PC-3 (cell line): ENCODE data around the gene PTPRR. TPM values are rescaled to one million over a fixed set of nuclear protein-coding genes. Genes with fewer than 3 reads are reported as not detected.

Experiments used
- ATAC-seq: fragments of 200-7000 bp; cut with Tn5 transposase; 2 replicates; pipeline ENCODE4 v1.9.1; 2020; ENCODE audit warnings: mild to moderate bottlenecking, moderate library complexity
- BruUV-seq: library from RNA; stranded (reverse); fragments of 400-500 nt; replicated peaks from 2 replicates; lab custom pipeline; 2021; lab: Mats Ljungman, UMichigan
- CTCF ChIA-PET: fragments of 300-600 bp; sonication (Branson Sonifier 250); formaldehyde crosslinking; loops from one replicate; lab custom pipeline; 2022; ENCODE audit warnings: antibody characterized with exemption; lab: Charles Lee
- POLR2A ChIA-PET: fragments of 300-600 bp; sonication (Branson Sonifier 250); formaldehyde crosslinking; loops from one replicate; lab custom pipeline; 2022; ENCODE audit warnings: antibody characterized with exemption; ENCODE audit not compliant: unreplicated experiment; lab: Charles Lee
- DNase-seq: peaks from one replicate; pipeline ENCODE4 v3.0.0-alpha.2; 2015
- H2AFZ ChIP-seq: fragments of 300-600 bp; sonication (generic); 2 replicates; pipeline ENCODE4 v1.6.0; 2016; ENCODE audit warnings: antibody characterized with exemption, low read length
- H3F3A ChIP-seq: fragments of 300-600 bp; sonication (generic); one replicate; pipeline ENCODE4 v1.6.0; 2017; ENCODE audit warnings: antibody characterized with exemption, low read length, control low read depth, mild to moderate bottlenecking; ENCODE audit not compliant: unreplicated experiment
- H3K27ac ChIP-seq: fragments of 300-600 bp; sonication (generic); 2 replicates; pipeline ENCODE4 v1.5.1; 2016; ENCODE audit warnings: mild to moderate bottlenecking, low read length
- H3K27me3 ChIP-seq: fragments of 300-600 bp; sonication (generic); 2 replicates; pipeline ENCODE4 v1.6.1; 2016; ENCODE audit warnings: low read length, mixed read lengths
- H3K36me3 ChIP-seq: fragments of 300-600 bp; sonication (generic); 2 replicates; pipeline ENCODE4 v1.6.1; 2016; ENCODE audit warnings: low read depth, mixed run types, low read length, mixed read lengths
- H3K4me1 ChIP-seq: fragments of 300-600 bp; sonication (generic); 2 replicates; pipeline ENCODE4 v1.5.1; 2016; ENCODE audit warnings: low read length; ENCODE audit not compliant: insufficient read depth
- H3K4me2 ChIP-seq: fragments of 300-600 bp; sonication (generic); 2 replicates; pipeline ENCODE4 v1.6.0; 2016; ENCODE audit warnings: low read length
- H3K4me3 ChIP-seq: fragments of 300-600 bp; sonication (generic); 2 replicates; pipeline ENCODE4 v1.5.1; 2016; ENCODE audit warnings: mild to moderate bottlenecking, low read length, mixed read lengths
- H3K79me2 ChIP-seq: fragments of 300-600 bp; sonication (generic); 2 replicates; pipeline ENCODE4 v1.6.1; 2017; ENCODE audit warnings: low read length, mixed read lengths
- H3K9ac ChIP-seq: fragments of 300-600 bp; sonication (generic); 2 replicates; pipeline ENCODE4 v1.6.0; 2016; ENCODE audit warnings: mild to moderate bottlenecking, low read length
- H3K9me2 ChIP-seq: fragments of 300-600 bp; sonication (generic); replicated peaks from 2 replicates; pipeline ENCODE4 v1.6.1; 2016; ENCODE audit warnings: mixed run types, low read length, mixed read lengths
- H3K9me3 ChIP-seq: fragments of 300-600 bp; sonication (generic); 2 replicates; pipeline ENCODE4 v1.6.1; 2016; ENCODE audit warnings: low read length, mixed read lengths
- H4K20me1 ChIP-seq: fragments of 300-600 bp; sonication (generic); 2 replicates; pipeline ENCODE4 v1.6.1; 2016; ENCODE audit warnings: low read length, mixed read lengths
- CTCF ChIP-seq: fragments of 300-600 bp; sonication (generic); conservative IDR thresholded peaks from 2 replicates; pipeline ENCODE4 v1.5.1; 2017; ENCODE audit warnings: antibody characterized with exemption, low read depth, mild to moderate bottlenecking, low read length
- EZH2 ChIP-seq: fragments of 300-600 bp; sonication (generic); IDR thresholded peaks from one replicate; pipeline ENCODE4 v1.6.1; 2017; ENCODE audit warnings: antibody characterized with exemption, mild to moderate bottlenecking, low read length; ENCODE audit not compliant: unreplicated experiment
- EZH2phosphoT487 ChIP-seq: fragments of 300-600 bp; sonication (generic); IDR thresholded peaks from 2 replicates; pipeline ENCODE4 v1.6.1; 2018; ENCODE audit warnings: mild to moderate bottlenecking, antibody characterized with exemption, low read length, borderline replicate concordance
- intact Hi-C: fragments of 100-400 bp; cut with micrococcal nuclease; formaldehyde crosslinking; loops from 2 replicates; pipeline ENCODE4 v1.9.0; 2023
- total RNA-seq: library from RNA; depleted of rRNA; stranded (reverse); fragments of >200 nt; gene quantifications from 2 replicates; pipeline ENCODE4 v1.2.3, GENCODE V29; 2014

The PTPRR gene
- total RNA-seq, 1 experiment from 2014 or later: 3.1 TPM

GRCh38 chr12:70784042-70784668 lies 136.4 kb downstream of the PTPRR start:
- no peak overlapping the region for H3K9ac ChIP-seq
- no peak overlapping the region for H3K27ac ChIP-seq
- H3K4me2 ChIP-seq: no peak overlapping the region
- POLR2A ChIA-PET: interaction anchor here (0.7 kb wide), 1 partner anchor 9 kb away, joined by 3 read pairs; no protein-coding TSS in a partner anchor
- no peaks in the 10 kb centered on the region for H3K36me3 ChIP-seq
- ATAC-seq (no peak), DNase-seq (no peak)
- no peaks in the 10 kb centered on the region for H3K4me1 ChIP-seq
- intact Hi-C loops: no loop called here
- no TSS peak for BruUV-seq
- H3K27me3 ChIP-seq: no peaks in the 10 kb centered on the region
- H3K9me2 ChIP-seq: no peaks in the 10 kb centered on the region
- CTCF ChIA-PET: no interaction called here
- no peaks in the 10 kb centered on the region for H4K20me1 ChIP-seq
- no peak overlapping the region for H3K4me3 ChIP-seq
- H3F3A ChIP-seq: no peaks in the 10 kb centered on the region
- H3K79me2 ChIP-seq: no peaks in the 10 kb centered on the region
- H3K9me3 ChIP-seq: no peaks in the 10 kb centered on the region
- H2AFZ ChIP-seq: no peak overlapping the region
- TF ChIP-seq EZH2 (no peak), EZH2phosphoT487 (no peak), CTCF (no peak)

- POLR2A ChIA-PET: no interaction called here
- Histone ChIP-seq H3F3A (no peaks in the 10 kb centered on the region), H2AFZ (no peak overlapping the region), H3K9me2 (no peaks in the 10 kb centered on the region), H4K20me1 (no peaks in the 10 kb centered on the region), H3K9ac (no peak overlapping the region), H3K4me1 (no peaks in the 10 kb centered on the region), H3K79me2 (no peaks in the 10 kb centered on the region), H3K9me3 (no peaks in the 10 kb centered on the region), H3K27me3 (no peaks in the 10 kb centered on the region), H3K4me3 (no peak overlapping the region), H3K4me2 (no peak overlapping the region), H3K27ac (no peak overlapping the region), H3K36me3 (no peaks in the 10 kb centered on the region)
- intact Hi-C loops: no loop called here
- CTCF ChIA-PET: no interaction called here
- ATAC-seq: no peak
- TF ChIP-seq CTCF (no peak), EZH2 (no peak), EZH2phosphoT487 (no peak)
- BruUV-seq: no TSS peak
- no peak for DNase-seq
Observed at GRCh38 chr12:70783455-70783854, 137.1 kb downstream of the PTPRR start.

- no peaks in the 10 kb centered on the region for H3F3A ChIP-seq
- POLR2A ChIA-PET: no interaction called here
- no peak for TF ChIP-seq EZH2phosphoT487
- no peak for TF ChIP-seq CTCF
- no peaks in the 10 kb centered on the region for H3K27me3 ChIP-seq
- CTCF ChIA-PET: no interaction called here
- H3K9ac ChIP-seq: no peak overlapping the region
- H3K79me2 ChIP-seq: no peaks in the 10 kb centered on the region
- no peaks in the 10 kb centered on the region for H3K9me3 ChIP-seq
- H3K4me1 ChIP-seq: peaks cover 6% of the 10 kb centered on the region
- DNase-seq: no peak
- no TSS peak for BruUV-seq
- no peak overlapping the region for H3K4me2 ChIP-seq
- no peak for ATAC-seq
- H3K27ac ChIP-seq: no peak overlapping the region
- intact Hi-C loops: no loop called here
- H2AFZ ChIP-seq: no peak overlapping the region
- 0 out of 2 replicates have a peak, but pooled peaks cover 6% of the 10 kb centered on the region for H3K9me2 ChIP-seq
- no peaks in the 10 kb centered on the region for H4K20me1 ChIP-seq
- H3K4me3 ChIP-seq: no peak overlapping the region
- no peaks in the 10 kb centered on the region for H3K36me3 ChIP-seq
Observed at GRCh38 chr12:70779250-70779649, 141.3 kb downstream of the PTPRR start.
